ENCODE data around the gene ZNF532.

ZNF532 gene

GRCh38 chr18:59001721-59002120 is 137.0 kb downstream of the ZNF532 start:
- Histone ChIP-seq H3K4me3 (ENCODE audit: low read length, poor library complexity, severe bottlenecking) (no peak overlapping the region), H3K36me3 (ENCODE audit: insufficient read depth, low read length) (no peaks in the 10 kb centered on the region), H3K79me2 (ENCODE audit: insufficient read depth, low read length) (no peaks in the 10 kb centered on the region), H3K4me2 (ENCODE audit: low read depth, low read length, poor library complexity, severe bottlenecking) (no peak overlapping the region), H3F3A (ENCODE audit: low read depth) (no peaks in the 10 kb centered on the region), H3K27me3 (ENCODE audit: insufficient read depth, low read length, poor library complexity, severe bottlenecking) (no peaks in the 10 kb centered on the region), H3K9me3 (ENCODE audit: insufficient read depth, low read depth, low read length) (no peaks in the 10 kb centered on the region), H2AFZ (ENCODE audit: low read length) (no peak overlapping the region), H3K9ac (ENCODE audit: low read depth, low read length, poor library complexity, severe bottlenecking) (no peak overlapping the region), H3K4me1 (ENCODE audit: insufficient read depth, low read length, poor library complexity, severe bottlenecking) (no peaks in the 10 kb centered on the region), H4K20me1 (ENCODE audit: insufficient read depth, low read length, poor library complexity, severe bottlenecking) (no peaks in the 10 kb centered on the region), H3K9me2 (replicated peaks; ENCODE audit: low read depth, low read length) (no peaks in the 10 kb centered on the region)
- no peak for TF ChIP-seq CTCF (conservative IDR thresholded peaks at IDR 0.05; ENCODE audit: low read length)
- no peak for TF ChIP-seq EZH2phosphoT487 (IDR thresholded peaks at IDR 0.05; ENCODE audit: borderline replicate concordance)

GRCh38 chr18:59002974-59003594 is 138.4 kb downstream of the ZNF532 start:
- H3K79me2 ChIP-seq (ENCODE audit: insufficient read depth, low read length): no peaks in the 10 kb centered on the region
- no peak for TF ChIP-seq CTCF (conservative IDR thresholded peaks at IDR 0.05; ENCODE audit: low read length)
- no peak for TF ChIP-seq EZH2phosphoT487 (IDR thresholded peaks at IDR 0.05; ENCODE audit: borderline replicate concordance)
- H4K20me1 ChIP-seq (ENCODE audit: insufficient read depth, low read length, poor library complexity, severe bottlenecking): no peaks in the 10 kb centered on the region

GRCh38 chr18:59005262-59005661 is 140.6 kb downstream of the ZNF532 start:
- H3K9ac ChIP-seq (ENCODE audit: low read depth, low read length, poor library complexity, severe bottlenecking): no peak overlapping the region
- no peaks in the 10 kb centered on the region for H3K9me3 ChIP-seq (ENCODE audit: insufficient read depth, low read depth, low read length)
- no peak overlapping the region for H3K4me2 ChIP-seq (ENCODE audit: low read depth, low read length, poor library complexity, severe bottlenecking)
- H3F3A ChIP-seq (ENCODE audit: low read depth): no peaks in the 10 kb centered on the region
- TF ChIP-seq CTCF (conservative IDR thresholded peaks at IDR 0.05; ENCODE audit: low read length) (no peak), EZH2phosphoT487 (IDR thresholded peaks at IDR 0.05; ENCODE audit: borderline replicate concordance) (no peak)
- H2AFZ ChIP-seq (ENCODE audit: low read length): no peak overlapping the region
- no peaks in the 10 kb centered on the region for H3K27me3 ChIP-seq (ENCODE audit: insufficient read depth, low read length, poor library complexity, severe bottlenecking)
- no peaks in the 10 kb centered on the region for H3K79me2 ChIP-seq (ENCODE audit: insufficient read depth, low read length)
- no peaks in the 10 kb centered on the region for H3K4me1 ChIP-seq (ENCODE audit: insufficient read depth, low read length, poor library complexity, severe bottlenecking)
- H4K20me1 ChIP-seq (ENCODE audit: insufficient read depth, low read length, poor library complexity, severe bottlenecking): no peaks in the 10 kb centered on the region
- H3K36me3 ChIP-seq (ENCODE audit: insufficient read depth, low read length): no peaks in the 10 kb centered on the region
- H3K9me2 ChIP-seq (replicated peaks; ENCODE audit: low read depth, low read length): no peaks in the 10 kb centered on the region
- H3K4me3 ChIP-seq (ENCODE audit: low read length, poor library complexity, severe bottlenecking): no peak overlapping the region

More at GRCh38 chr18:59002974-59003594, 138.4 kb downstream of the ZNF532 start:
- no peak overlapping the region for H3K4me2 ChIP-seq (ENCODE audit: low read depth, low read length, poor library complexity, severe bottlenecking)
- H3F3A ChIP-seq (ENCODE audit: low read depth): no peaks in the 10 kb centered on the region
- H3K27me3 ChIP-seq (ENCODE audit: insufficient read depth, low read length, poor library complexity, severe bottlenecking): no peaks in the 10 kb centered on the region
- H3K36me3 ChIP-seq (ENCODE audit: insufficient read depth, low read length): no peaks in the 10 kb centered on the region
- H2AFZ ChIP-seq (ENCODE audit: low read length): no peak overlapping the region
- H3K9me2 ChIP-seq (replicated peaks; ENCODE audit: low read depth, low read length): no peaks in the 10 kb centered on the region
- H3K4me1 ChIP-seq (ENCODE audit: insufficient read depth, low read length, poor library complexity, severe bottlenecking): no peaks in the 10 kb centered on the region
- no peak overlapping the region for H3K9ac ChIP-seq (ENCODE audit: low read depth, low read length, poor library complexity, severe bottlenecking)
- no peak overlapping the region for H3K4me3 ChIP-seq (ENCODE audit: low read length, poor library complexity, severe bottlenecking)
- no peaks in the 10 kb centered on the region for H3K9me3 ChIP-seq (ENCODE audit: insufficient read depth, low read depth, low read length)
